GM08714 (cell line): Measurements from ENCODE around the gene REV3L.
A peak's percentile ranks its signal among the peaks of the same experiment; 100 is the strongest.
"Not testable (repeated sequence)": the region's sequence is repeated elsewhere in the genome, so short reads cannot be mapped to it uniquely, and the experiment has no call there.

Experiments used
- H3K4me3 ChIP-seq: fragments of 200-500 bp; sonication (Bioruptor generic); 2 replicates; pipeline ENCODE4 v1.5.1; 2014; ENCODE audit warnings: mild to moderate bottlenecking, low read length, inconsistent platforms
- ZNF274 ChIP-seq: IDR thresholded peaks from 2 replicates; pipeline ENCODE4 v1.6.1; 2012; ENCODE audit warnings: mild to moderate bottlenecking, low read depth, low read length

REV3L gene

DNA sequence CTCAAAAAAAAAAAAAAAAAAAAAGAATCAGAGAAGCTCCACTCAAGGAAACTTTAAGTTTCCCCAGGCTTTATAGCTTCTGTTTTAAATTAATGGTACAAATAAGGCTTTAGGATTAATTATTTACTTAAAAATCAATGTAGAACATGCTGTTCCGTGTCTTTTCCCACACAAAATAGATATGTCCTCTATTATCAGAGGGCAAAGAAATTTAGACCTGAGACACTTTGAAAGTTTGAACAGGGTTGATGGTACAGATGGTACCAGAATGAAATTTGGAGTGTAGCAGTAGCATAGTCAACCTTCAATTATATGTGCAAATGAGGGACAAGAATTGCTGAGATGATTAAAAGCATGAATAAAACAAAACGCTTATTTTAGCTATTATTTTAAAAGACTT, 32.2 kb upstream of the REV3L start:
- no peak for TF ChIP-seq ZNF274
- no peak overlapping the region for H3K4me3 ChIP-seq

DNA sequence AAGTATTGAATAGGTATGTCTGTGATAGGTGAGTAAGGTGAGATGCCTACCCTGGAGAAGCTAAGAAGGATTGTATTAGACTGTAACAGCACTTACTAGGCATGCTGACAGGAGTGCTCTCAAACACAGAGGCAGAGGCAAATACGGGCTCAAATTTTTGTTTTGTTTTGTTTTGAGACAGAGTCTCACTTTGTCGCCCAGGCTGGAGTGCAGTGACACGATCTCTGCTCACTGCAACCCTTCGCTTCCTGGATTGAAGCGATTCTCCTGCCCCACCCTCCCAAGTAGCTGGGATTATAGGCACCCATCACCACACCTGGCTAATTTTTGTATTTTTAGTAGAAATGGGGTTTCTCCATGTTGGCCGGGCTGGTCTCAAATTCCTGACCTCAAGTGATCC, 31.5 kb upstream of the REV3L start:
- H3K4me3 ChIP-seq: not testable (repeated sequence)

DNA sequence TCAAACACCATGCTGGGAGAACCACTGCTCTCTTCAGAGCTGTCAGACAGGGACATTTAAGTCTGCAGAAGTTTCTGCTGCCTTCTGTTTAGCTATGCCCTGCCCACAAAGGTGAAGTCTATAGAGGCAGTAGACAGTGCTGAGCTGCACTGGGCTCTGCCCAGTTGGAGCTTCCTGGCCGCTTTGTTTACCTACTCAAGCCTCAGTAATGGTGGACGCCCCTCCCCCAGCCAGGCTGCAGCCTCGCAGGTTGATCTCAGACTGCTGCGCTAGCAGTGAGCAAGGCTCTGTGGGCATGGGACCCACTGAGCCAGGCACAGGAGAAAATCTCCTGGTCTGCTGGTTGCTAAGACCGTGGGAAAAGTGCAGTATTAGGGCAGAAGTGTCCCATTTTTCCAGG, 24.2 kb upstream of the REV3L start:
- not testable (repeated sequence) for H3K4me3 ChIP-seq

DNA sequence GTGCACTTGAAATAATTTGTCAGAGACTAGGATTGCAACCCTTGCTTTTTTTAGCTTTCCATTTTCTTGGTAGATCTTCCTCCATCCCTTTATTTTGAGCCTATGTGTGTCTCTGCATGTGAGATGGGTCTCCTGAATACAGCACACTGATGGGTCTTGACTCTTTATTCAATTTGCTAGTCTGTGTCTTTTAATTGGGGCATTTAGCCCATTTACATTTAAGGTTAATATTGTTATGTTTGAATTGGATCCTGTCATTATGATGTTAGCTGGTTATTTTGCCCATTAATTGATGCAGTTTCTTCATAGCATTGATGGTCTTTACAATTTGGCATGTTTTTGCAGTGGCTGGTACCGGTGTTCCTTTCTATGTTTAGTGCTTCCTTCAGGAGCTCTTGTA, 22.5 kb upstream of the REV3L start:
- not testable (repeated sequence) for H3K4me3 ChIP-seq

DNA sequence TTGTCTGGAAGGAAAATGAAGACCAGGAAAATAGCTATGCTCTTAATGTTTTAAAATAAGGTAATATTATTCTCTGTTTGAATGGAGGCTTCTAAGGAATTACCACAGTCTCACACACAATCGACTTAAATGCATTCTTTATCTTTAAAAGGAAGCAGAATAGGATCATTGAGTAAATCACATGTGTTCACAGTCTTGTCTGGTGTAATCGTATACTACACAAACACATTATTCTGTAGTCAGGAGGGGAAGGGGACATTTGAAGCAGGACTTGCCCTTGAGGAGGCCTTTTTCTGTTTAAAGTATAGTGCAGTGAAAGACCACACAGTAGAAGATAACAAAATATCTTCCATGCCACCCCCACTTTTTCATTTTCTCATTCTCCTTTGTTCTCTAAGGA, 20.6 kb upstream of the REV3L start:
- no peak overlapping the region for H3K4me3 ChIP-seq
- no peak for TF ChIP-seq ZNF274

DNA sequence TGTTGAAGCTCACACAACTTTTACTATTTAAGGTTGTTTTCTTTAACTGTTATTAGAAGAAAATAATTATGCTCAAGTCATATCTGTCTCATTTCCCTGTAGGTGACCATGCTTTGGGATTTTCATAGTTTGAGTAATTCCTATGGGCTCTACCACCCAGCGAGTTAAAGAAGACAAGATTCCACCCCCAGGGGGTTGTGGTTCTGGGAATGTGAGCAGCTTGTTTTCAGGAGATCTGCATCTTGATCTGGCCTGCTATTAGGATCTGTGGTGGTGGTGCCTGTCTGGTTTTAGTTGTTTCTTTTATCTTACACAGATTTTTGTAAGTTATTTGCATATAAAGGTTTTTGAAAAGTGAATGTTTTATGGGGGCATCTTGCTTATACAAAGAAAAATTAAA, 20.2 kb upstream of the REV3L start:
- no peak for TF ChIP-seq ZNF274
- H3K4me3 ChIP-seq: no peak overlapping the region

DNA sequence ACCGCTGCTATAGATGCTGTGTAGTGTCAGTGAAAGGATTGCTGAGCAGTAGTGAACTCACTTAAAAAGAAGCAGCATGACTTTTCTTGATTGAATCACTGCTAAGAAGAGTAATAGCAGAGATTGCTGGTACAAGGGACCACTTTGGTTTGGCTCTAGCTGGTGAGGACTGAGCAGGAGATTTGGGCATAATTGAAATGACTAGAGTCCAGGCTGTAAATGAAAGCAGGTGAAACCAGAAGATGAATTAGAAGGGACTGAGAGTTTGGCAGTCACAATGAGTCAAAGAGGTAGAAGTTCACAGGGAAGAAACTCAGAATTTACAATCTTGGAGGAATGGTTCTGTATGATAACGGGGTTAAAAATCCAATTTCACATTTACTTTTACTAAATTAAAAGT, 19.1 kb upstream of the REV3L start:
- TF ChIP-seq ZNF274: no peak

DNA sequence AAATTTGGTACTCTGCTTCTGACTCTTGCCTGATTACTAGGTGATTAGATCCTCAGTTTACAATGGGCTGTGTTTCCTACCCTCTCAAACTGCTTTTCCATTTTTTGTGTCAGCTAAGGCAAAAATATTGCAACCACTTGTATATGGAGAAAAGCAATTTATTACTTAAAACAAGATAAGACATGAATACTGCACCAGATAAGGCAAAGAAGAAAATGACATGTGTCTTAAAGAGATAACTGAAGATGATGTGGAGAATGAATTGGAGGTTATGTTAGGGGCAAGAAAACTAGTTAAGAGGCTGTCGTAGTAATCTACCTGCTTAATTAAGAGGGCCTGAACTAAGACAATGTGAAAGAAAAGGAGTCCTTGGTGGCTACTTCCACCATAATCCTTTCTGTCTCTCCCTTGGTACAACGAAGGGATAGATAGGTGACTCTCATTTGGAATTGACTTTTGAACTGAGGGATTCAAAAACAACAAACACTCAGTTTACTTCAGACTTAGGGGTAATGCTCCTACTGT, 16.3 kb upstream of the REV3L start:
- H3K4me3 ChIP-seq: no peak overlapping the region
- no peak for TF ChIP-seq ZNF274

More for the DNA sequence above, 19.1 kb upstream of the REV3L start:
- H3K4me3 ChIP-seq: no peak overlapping the region

DNA sequence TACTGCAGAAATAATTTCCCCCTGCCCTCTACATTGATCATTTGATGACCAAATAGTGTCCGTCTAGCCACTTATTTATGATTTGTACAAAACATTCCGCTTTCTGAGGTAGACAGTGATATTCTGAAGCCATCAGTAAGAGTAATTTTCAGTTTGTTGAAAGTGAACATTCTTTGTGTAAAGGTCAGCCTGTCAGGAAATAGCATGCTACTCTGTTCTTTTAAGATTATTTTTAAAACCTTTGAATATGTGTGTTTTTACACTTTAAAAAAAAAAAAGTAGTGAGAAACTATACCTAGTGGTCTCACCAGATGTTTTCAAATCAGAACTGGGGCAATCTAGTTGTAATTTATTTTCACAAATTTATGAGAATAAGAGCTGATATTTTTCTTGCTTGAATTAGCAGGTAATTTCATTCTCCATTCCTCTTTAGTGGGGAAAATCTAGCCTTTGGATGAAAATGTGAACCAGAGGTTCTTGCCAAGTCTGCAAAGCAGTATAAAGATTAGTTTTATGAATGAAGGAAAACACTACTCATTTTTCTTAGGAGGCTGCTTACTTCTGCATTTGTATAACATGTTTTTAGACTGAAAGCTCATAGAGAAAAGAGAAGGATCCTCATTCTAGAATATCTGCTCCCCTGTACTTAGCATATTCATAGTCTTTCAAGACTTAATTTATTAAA, 12.1 kb upstream of the REV3L start:
- TF ChIP-seq ZNF274: no peak

DNA sequence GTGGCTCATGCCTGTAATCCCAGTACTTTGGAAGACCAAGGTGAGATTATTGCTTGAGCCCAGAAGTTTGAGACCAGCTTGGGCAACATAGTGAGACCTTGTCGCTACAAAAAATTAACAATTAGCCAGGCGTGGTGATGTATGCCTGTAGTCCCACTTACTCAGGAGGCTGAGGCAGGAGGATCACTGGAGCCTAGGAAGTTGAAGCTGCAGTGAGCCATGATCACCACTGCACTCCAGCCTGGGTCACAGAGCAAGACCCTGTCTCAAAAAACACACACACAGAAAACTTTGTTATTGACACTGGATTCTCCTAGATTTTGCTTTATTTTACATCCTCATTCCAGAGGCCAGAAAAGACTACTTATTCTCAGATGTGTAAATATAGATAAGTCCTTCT, 9.5 kb upstream of the REV3L start:
- H3K4me3 ChIP-seq: no peak overlapping the region
- TF ChIP-seq ZNF274: no peak

More for the DNA sequence above, 12.1 kb upstream of the REV3L start:
- no peak overlapping the region for H3K4me3 ChIP-seq

DNA sequence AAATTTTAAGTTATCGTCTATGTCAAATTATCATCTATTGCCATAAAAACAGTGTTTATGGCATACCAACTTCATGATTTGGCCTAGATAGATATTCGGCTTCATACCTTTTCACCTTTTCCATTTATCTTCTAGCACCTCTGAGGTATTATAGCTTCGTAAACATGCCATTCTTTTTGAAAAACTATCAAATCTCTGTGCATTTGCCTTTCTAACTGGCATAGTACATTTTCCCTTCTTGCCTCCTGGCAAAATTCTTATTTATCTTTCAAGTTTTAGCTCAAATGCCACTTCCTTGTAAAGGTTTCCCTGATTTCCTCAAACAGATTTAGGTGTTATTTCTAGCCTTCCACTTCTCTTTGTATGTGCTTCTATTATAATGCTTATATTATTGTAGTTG, 7.0 kb upstream of the REV3L start:
- no peak overlapping the region for H3K4me3 ChIP-seq
- no peak for TF ChIP-seq ZNF274

DNA sequence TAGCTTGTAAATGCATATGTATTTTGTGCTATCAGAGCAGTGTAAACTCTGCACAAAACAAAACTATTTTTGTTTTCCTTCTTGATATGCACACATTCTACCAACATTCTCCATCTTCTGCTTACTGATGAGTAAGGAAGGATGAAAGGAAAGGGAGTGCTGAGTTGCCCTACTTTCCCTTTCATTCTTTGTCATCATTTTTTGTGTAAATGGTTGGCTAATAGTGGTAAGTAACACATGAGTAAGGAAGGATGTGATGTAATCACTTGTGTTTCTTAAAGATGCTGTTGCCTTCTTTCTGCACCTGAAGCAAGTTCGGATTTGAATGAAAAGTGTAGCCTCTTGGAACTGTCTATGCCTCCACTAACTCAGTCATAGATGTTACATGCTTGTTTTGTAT, 4.6 kb upstream of the REV3L start:
- H3K4me3 ChIP-seq: no peak overlapping the region
- TF ChIP-seq ZNF274: no peak

DNA sequence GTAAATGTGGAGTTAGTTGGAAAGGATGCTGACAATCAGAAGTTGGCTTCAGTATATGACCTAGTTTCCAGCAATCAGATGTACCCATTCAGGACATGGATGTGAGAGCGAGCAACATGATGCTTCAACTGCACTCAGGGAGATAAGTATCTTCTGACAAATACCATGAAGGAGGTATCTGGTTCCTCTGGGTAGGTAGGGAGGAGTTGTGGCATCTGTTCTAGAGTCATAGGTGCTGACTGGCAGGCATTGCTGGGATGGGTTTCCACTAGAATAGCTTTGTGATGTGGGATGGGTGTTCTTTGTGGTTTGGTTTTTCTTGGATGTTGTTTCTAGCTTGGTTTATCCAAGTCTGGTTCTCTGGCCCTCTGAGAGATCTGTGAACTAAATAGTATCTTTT, 3.9 kb upstream of the REV3L start:
- TF ChIP-seq ZNF274: no peak
- H3K4me3 ChIP-seq: no peak overlapping the region

DNA sequence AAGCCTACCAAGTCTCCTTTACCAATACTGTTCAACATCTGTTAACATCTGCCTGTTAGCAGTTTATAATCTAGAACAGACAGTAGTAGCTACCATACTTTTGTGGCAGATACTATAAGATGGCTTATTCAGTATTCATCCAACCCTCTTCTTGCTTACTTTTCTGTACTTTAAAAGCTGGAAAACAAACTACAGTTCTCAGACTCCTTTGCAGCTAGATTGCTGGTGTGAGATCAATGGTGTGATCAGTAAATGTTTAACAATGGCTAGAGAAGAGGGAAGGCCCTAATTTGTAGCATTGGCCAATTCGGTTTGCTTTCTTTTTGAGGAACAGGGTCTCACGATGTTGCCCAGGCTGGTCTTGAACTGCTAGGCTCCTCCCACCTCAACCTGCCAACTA, 3.5 kb upstream of the REV3L start:
- TF ChIP-seq ZNF274: no peak
- H3K4me3 ChIP-seq: no peak overlapping the region

DNA sequence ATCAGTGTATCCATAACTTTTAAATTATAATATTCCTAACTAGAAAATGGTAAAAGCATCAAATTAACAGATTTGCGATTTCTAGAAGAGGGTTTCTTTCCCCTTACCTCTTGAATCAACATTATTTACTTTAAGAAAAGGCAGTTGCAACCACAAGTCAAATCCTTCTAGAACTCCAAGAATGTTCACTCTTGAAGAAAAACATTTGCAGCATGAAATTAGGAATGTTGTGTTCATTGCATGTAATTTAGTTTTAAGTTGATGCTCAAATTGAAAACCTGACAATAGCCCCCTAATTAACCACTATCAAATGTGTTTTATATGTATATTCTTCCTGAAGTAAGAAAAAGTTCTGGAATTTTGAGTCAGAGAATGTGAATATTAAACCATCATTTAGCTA, 2.3 kb upstream of the REV3L start:
- no peak overlapping the region; the same call in 1 of the 2 replicates for H3K4me3 ChIP-seq
- no peak for TF ChIP-seq ZNF274

DNA sequence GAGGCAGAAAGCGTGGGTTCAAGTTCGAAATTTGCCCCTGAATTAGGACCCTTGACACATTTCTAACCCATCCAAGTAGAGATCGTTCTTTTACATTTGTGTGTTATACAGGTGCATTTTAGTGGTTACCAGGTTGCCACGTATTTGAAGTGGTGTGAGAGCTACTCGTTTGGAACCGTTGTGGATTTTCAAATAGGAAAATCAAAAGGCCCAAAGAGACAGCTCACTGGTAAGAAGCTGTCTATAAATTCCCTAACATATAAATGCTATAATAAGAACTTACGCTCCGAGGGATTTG, 1.6 kb upstream of the REV3L start:
- H3K4me3 ChIP-seq: peak overlapping the region; percentile 81

More for the DNA sequence above, 1.6 kb upstream of the REV3L start:
- TF ChIP-seq ZNF274: no peak
